HCT116 (cell line): ENCODE measurements around the gene SBNO2.

Experiments used
- CEBPB ChIP-seq: IDR thresholded peaks from 2 replicates; pipeline ENCODE4 v1.6.1; 2012; ENCODE audit warnings: low read depth
- EZH2 ChIP-seq: fragments of 200-600 bp; sonication (generic); IDR thresholded peaks from 2 replicates; pipeline ENCODE4 v1.6.1; 2017; ENCODE audit warnings: antibody characterized with exemption, mixed run types
- EZH2phosphoT487 ChIP-seq: fragments of 200-600 bp; IDR thresholded peaks from 2 replicates; pipeline ENCODE4 v1.6.1; 2018; ENCODE audit warnings: antibody characterized with exemption, borderline replicate concordance

DNA sequence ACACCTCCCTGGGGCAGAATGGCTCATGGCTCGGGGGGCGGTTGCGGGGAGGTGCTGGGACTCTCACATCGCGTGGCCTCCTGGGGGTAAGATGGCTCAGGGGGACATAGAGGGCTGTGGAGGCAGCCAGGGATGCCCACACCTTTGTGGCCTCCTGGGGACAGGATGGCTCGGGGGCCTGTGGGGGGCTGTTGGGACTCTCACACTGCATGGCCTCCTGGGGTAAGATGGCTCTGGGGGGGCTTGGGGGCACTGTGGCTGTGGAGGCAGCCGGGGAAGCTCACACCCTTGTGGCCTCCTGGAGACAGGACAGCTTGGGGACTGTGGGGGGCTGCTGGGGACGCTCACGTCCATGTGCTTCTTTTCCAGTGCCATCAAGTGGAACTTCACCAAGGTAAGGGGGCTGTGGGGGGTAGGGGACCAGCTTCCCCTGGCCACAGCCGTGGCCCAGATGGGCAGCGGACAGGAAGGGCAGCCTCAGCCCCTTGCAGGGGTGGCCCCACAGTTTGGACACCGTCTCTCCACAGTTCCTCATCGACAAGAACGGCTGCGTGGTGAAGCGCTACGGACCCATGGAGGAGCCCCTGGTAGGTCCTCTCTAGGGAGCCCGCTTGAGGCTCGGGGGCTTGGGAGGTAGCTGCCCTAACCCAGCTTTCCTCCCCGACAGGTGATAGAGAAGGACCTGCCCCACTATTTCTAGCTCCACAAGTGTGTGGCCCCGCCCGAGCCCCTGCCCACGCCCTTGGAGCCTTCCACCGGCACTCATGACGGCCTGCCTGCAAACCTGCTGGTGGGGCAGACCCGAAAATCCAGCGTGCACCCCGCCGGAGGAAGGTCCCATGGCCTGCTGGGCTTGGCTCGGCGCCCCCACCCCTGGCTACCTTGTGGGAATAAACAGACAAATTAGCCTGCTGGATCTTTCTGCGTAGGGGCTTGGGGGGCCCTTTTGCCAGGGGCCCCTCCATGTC lies 67.9 kb downstream of the SBNO2 start:
- TF ChIP-seq CEBPB, result no peak
- no peak for TF ChIP-seq EZH2
- no peak for TF ChIP-seq EZH2phosphoT487
